Gastroesophageal sphincter (tissue), 3 donors: Measurements from ENCODE around the gene TSHZ3.

ENCODE experiments used
- CTCF ChIP-seq, 4 experiments: fragments of 200-600 bp in 2 of 4; fragments of 450-650 bp in 2 of 4; sonication (generic) in 1 of 4; IDR thresholded peaks; one replicate each; pipeline ENCODE4 v1.5.1; 2017 to 2019; ENCODE audit warnings: antibody characterized with exemption in 4 of 4, mild to moderate bottlenecking in 2 of 4, moderate library complexity in 2 of 4
- POLR2A ChIP-seq, 2 donors: fragments of 450-650 bp; IDR thresholded peaks; one replicate each; pipeline ENCODE4 v1.6.1; 2017; ENCODE audit warnings: antibody characterized with exemption in 2 of 2, mild to moderate bottlenecking in 2 of 2, moderate library complexity in 1 of 2
- POLR2AphosphoS5 ChIP-seq: sonication (generic); formaldehyde crosslinking; IDR thresholded peaks from one replicate; pipeline ENCODE4 v1.6.1; 2017; ENCODE audit warnings: antibody characterized with exemption

GRCh38 chr19:31387717-31388301, 38.6 kb upstream of the TSHZ3 start:
- TF ChIP-seq CTCF (IDR thresholded peaks at IDR 0.05) (no peak), POLR2A (IDR thresholded peaks at IDR 0.05) (no peak), POLR2AphosphoS5 (no peak)
